GM18909 (cell line): ENCODE data around the gene MAPK10.
A peak's percentile ranks its signal among the peaks of the same experiment; 100 is the strongest.

Source experiments
- ATAC-seq: cut with Tn5 transposase; IDR thresholded peaks from one replicate; pipeline ENCODE4 v1.9.1; 2021; ENCODE audit warnings: mild to moderate bottlenecking; ENCODE audit not compliant: unreplicated experiment, poor library complexity

The MAPK10 gene

DNA sequence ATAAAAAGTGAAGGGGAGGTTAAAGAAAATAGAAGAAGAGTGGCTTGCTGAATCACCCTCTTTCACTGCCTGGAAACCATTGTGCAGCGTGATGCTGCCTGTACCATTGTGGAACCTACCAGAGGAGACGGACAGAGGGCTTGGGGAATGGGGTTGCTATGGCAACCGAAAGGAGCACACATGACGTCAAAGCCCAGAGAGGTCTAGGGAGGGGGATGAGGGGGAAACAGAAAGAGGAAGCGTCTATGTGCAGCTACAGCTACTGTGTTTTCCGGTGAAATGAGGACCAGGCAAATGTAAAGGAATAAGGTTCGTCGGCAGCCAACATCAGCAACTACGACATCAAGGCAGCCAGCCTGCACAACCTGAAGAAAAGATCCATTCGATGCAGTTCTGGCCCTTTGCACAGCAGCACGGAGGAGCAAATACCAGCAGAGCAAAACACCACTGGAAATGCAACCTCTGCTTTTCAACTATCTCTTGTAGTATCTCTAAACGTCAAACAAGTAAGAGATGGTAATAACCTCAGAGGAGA, at the start of gene MAPK10:
TSS of gene MAPK10 (minus strand) at position 110 of the 535 bp plus-strand sequence.
- ATAC-seq, result peak; percentile 99

DNA sequence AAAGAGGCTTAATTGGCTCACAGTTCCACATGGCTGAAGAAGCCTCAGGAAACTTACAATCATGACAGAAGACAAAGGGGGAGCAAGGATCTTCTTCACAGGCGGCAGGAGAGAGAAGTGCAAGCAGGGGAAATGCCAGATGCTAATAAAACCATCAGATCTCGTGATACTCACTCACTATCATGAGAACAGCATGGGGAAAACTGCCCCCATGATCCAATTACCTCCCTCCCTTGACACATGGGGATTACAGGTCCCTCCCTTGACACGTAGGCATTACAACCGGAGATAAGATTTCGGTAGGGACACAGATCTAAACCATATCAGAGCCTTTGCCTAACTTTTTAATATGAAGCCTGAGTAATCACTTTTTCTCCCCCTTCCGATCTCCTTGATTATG, 43.7 kb upstream of the MAPK10 start:
- no peak for ATAC-seq

DNA sequence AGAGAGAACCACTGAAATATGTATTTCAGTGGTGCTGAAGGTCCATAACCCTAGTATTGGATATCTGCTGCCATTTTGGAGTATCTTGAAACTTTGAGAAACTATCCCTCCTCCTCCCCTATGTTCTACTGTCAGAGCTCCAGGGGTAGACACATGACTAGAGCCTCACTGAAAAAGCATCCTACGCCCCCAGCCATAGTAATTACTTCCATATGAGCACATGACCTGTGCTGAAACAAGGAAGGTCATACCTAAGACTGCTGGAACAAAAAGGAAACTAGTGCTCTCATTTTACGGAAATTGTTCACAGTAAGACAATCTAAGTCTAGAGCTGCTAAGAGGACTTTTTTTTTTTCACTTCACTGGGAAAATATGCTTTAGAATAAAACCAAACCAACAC, 42.0 kb upstream of the MAPK10 start:
- ATAC-seq, result no peak

DNA sequence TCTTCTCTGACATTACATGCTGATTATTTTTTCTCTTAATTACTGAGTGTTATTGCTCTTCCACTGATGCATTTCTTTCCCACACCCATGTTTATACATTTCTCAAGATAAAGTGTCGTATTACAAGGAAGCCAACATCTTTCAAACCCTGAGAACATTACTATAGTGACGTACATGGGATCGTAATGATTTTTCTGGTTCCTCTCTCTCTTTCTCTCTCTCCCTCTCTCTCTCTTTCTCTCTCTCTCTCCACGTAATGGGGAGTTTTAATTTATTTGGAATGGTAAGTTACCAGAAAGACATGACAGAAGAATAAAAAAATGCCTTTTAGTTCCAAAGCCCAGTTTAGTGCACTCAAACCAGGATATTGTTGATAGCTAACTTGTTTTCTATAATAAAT, 40.4 kb upstream of the MAPK10 start:
- no peak for ATAC-seq

DNA sequence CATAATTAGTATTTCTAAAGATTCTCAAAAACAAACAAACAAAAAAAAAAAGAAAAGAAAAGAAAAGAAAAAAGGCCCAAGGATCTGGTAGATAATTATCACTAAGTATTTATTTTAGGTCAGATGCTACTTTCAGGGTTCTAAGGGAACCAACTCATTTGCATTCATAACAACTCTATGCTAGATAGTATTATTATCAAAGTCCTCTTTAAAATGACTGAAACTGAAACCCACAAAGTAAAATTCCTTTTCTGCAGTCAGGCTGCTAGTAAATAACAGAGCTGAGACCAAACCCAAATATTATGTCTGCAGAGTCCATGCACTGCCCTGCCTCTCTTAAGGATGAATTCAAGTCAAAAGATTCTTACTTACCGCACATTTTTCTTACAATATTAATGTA, 38.3 kb upstream of the MAPK10 start:
- peak; percentile 71 for ATAC-seq

DNA sequence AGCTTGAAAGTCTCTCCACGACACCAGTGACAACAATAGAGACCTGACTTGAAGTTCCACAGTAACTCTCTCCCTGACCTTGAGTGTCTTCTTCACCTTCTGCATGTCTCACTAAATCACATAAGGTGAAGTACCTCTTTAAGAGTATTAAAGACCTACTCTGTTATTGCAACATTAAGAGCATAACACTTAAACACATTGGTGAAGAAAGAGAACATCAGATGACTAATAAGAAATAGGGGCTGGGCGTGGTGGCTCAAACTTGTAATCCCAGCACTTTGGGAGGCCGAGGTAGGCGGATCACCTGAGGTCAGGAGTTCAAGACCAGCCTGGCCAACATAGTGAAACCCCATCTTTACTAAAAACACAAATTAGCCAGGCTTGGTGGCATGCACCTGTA, 33.9 kb upstream of the MAPK10 start:
- no peak for ATAC-seq

DNA sequence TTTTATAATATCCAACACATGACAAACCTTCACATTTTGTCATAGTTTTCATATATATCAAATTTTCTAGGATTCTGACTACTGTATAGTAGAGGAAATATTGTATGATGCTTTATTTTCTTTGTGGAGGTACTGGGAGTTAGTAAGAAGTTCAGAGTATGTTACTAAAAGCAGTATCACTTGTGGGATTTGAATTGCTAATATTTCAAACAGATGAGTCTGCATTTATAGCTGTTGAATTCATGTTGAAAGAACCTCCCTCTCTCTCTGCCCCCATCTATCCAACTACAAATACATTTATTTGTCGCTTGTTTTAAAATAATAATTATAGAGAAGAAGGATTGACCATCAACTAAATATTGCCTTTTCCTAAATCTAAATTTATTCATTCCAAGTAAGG, 29.8 kb upstream of the MAPK10 start:
- no peak for ATAC-seq

DNA sequence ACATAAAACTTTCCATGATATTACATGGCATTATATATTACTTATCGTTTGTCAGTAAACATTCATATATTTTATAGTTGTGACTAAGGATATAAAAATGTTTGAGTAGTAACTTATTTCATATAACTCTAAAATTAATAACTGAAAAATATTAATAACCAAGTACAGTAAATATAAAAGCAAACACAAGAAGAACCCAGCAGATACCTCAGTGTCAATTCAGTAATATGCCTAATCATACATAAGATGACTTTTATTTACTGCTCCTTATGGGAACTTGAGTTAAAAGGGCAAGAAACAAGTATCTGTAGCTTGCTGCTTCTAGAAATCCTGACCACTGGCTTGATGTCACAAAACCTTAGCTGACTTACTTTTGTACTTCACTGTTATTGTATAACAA, 28.4 kb upstream of the MAPK10 start:
- ATAC-seq, result no peak

DNA sequence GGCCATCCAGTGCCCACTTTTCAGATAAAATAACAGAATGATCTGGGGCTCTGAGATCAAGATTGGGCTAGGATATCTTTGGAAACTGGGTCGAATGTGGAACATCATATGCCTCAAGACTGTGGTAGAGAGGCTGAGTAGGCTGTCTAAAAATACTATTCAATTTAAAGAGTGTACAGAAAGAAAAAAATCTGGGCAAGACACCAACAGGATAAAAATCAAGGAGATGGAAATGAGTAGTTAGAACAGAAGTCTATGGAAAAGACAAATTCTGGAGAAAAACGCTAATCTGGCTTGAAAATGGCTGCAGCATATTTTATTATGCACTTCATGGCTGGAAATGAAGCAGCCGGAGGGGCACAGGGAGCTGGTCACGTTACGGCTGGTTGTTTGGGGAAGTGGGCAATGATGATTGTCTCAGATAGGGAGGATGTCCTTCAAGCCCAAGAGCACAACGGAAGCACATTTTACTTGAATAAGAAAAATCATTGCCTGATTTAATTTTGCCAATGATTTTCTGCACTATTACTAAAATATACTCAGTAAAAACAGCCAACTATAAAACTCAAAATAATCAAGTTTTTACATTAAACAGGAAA, 27.1 kb upstream of the MAPK10 start:
- ATAC-seq, result no peak

DNA sequence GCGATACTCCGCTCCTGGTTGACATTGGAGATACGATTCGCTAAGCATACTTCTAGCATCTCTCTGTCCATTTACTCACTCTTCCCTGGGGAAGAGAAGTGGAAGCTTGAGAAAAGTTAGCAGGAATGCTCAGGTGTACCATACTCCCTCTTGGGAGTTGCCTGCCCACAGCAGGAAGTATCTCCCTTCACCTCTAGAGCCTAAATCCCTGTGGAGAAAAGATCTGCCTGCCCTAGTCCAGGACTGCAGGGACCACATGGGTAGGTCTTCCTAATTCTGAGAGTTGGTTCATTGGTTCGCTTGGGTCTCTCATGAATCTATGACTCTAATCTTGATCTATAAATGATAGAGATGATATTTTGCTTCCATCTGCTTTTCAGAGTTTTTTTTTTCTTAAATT, 26.3 kb upstream of the MAPK10 start:
- ATAC-seq, result no peak

DNA sequence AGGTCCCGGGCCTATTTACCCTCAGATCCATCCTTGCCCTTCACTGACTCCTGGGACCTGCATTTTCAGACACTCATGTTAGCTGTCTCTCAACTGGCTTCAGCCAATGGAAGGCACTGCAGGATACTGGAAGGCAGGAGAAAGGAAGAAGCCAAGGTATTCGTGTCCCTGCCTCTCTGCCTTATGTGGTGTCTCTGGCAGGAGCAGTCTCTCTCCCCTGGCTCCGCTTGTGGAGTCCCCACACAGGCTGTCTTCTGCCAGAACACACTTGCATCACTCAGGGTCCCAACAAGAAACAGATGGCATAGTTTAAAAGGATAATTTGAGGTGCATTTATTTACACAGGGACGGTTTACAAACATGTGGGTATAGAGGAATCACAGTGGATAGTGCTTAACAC, 21.6 kb upstream of the MAPK10 start:
- no peak for ATAC-seq

DNA sequence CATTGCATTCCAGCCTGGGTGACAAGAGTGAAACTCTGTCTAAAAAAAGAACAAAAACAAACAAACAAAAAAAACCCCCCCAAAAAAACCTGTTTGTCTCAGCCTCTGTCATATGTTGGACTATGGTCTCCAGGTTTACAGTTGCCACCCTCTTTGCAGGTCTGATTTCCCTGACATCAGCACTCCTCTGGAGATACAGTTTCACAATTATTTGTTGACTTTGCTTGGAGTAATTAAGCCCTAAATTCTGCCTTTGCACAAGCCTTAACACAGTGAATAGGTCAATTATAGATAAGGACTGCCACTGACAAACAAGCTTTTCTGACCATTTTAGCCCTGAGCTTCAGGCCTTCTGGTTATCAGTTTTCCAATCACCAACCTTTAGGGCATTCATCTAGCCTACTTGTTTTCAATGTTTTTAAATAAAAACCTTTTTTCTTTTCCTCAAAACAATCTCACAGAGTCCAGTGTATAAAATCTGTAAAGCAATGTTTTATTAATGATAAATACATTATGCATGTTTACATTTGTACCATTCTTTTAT, 20.4 kb upstream of the MAPK10 start:
- no peak for ATAC-seq

DNA sequence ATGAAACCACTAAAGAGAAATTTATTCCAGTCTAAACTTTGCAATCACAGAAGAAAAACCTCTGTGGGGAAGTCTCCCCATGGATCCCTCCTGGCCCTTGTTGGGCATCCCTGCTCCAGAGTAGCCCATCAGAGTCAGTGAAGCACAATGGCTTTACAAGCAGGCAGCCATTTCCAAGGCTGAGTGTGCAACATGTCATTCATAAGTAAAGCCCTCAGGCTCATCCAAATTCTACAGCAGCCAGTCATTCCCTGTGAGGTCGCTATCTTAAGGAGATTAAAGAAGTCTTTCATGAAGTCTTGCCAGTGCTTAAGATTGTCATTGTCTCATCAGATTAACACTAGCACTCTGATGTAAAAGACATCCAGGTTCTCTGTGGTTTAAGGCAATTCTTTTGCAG, 17.0 kb upstream of the MAPK10 start:
- no peak for ATAC-seq

DNA sequence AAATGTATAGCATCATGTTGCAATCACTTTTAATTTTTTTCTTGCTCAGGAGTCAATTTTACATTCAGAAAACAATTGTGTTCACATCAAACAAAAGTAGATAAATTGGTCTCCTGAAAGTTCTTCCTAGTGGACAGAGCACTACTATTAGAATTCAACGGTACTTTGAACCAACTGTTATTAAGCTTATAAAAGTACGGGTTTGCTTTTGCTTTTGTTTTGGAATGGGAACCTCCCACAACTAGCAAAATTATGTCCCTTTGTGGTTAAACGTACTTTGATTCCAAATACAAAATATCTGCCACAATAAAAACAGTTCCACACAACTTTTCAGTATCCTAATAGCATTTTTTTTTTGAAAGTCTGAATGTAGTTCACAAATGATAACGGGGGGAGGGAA, 8.6 kb upstream of the MAPK10 start:
- no peak for ATAC-seq

DNA sequence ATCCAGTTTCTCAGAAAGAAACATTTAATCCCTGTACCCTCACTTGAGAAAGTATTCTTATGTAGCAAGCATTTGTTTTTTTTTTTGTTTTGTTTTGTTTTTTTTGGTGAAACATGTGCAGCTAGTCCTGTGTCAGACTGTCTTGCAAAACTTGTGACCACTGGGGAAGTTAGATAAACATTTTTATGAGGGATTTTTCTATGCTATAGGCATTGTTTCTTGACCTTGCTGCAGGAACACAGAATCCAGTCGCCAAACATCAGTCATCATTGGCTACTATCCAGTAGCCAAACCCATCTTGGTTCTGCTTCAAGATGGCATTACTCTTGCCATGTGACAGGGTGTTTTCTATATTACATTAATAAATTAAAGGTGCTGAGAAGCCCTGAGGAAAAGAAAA, 7.7 kb upstream of the MAPK10 start:
- ATAC-seq, result no peak

DNA sequence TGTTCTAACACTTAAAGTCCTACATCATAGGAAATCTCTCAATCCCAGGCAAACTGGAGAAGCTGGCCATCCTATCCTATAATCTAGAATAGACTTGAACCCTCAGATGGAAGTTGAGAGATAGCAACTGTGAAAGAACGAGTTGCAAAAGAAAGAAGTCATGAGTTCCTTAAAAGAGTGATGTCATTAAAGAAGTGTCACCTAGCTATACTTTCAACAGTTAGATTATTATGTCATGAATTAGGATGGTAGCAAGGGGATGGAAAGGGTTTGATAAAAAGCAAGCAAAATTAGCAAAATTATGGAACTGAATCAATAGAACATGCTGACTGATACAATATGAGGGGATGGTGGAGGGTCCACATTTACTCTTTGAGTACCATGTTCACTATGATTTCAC, 7.1 kb upstream of the MAPK10 start:
- ATAC-seq, result no peak

DNA sequence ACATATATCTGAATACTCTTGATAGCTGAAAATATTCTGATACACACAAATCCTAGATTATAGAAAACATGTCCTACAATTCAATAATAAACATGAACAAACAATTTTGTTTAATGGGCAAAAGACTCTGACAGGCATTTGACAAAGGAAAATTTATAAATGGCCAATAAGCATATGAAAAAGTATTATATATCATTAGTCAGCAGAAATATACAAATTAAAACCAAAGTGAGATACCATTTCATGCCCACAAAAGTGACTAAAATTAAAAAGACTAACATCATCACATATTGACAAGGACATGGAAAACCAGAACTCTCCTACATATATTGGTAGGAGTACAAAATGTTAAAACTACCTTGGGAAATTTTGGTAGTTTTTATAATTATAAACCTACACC, 2.7 kb upstream of the MAPK10 start:
- no peak for ATAC-seq

DNA sequence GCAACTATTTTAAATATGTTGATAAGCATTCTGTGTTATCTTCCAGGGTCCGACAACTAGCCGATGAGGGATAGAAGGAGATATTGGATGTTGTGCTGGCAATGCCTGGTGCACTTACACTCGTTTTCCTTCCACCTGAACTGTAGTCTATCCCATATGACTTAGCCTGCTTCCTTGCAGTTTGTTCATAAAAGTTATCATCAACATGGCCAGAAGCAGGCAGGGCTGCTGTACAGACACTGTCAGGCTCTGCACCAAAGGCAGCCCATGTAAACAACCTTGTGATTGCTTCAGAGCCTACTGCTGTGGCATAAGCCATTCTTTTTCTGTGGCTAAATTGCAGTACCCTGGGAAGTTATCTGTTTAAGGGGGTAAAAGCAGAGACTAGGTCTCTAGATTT, 1.6 kb downstream of the MAPK10 start:
- ATAC-seq, result no peak

DNA sequence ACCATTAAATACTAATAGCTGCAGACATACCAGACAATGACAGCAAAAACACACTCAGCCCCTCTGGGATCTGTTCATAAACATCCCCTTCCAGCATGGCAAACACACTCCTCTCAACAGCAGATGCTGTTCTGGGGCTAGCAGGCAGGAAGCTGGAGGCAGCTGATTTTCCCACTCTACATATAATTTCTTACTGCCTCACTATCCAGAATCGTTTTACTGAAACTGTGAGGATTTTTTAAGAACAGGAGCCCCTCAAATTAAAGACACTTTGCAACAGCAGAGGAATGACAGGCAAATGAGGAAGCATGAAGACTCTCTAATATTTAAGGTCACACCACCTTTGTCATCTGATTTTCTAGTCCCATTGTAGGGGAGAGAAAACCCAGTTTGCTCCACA, 2.2 kb downstream of the MAPK10 start:
- ATAC-seq, result no peak

DNA sequence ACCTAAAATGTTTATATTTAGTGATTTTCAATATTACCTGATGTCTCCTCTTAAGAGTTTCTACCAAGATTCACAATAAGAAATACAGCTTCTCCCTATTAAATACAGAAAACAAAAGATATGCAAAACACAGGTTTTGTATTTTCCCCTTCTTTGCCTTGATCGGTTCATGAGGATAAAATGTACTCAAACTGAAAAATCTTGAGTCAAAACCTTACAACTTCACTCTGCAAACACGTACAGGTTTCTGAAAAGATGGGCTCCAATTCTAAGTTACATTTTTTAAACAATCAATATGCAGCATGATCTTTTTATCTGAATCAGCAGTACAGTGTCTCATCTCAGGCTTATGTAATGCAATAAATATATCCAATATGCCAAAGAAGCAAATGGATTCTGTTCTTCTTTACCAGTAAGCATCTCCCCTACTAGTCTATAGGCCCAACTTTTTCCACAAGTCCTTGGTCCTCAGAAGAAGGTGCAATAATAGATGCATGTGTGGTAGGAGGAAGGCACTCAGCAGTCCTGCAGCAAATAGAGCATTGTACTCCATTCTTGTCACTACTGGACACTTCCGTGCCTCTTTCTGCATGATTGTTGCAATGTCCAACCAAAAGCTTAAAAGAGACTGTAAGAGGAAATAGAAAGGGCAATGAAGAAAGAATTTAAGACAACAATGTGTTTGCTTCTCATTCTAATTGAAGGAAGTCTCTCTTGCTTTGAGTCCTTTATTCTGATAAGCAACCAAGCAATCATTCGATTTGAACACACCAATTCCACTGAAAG, 3.2 kb downstream of the MAPK10 start:
- ATAC-seq, result no peak

DNA sequence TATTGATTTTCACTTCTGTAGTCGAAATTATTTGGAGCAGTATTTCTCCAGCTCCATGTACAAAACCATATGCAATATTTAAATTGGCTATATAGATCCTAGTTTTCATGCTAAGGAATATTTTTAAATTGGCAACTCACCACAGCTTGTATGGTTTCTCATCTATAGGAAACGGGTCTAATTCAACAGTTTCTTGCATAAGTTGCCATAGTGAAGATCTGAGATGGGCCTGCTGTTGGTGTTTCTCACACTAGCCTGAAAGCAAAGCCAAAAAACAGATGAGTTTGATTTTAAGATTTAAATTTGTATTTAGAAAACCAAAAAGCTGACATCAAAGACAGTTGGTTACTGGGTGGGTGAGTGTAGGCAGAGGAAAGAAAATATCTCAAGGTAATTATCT, 5.5 kb downstream of the MAPK10 start:
- no peak for ATAC-seq

DNA sequence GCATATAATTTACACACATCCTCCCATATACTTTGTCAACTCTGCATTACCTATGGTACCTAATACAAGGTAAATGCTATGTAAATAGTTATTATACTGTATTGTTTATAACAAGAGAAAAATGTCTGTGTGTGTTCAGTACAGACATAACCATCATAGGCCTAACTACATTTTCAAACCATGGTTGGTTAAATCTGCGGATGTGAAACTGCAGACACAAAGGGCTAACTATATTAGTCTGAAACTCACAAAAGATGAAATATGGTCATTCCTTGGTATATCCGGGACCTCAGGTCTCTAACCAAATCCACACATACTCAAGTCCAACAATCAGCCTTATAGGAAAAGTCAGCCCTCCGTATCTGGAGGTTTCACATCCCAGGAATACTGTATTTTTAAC, 13.5 kb downstream of the MAPK10 start:
- ATAC-seq, result no peak
